Measurements from ENCODE around the gene AP1M1.
A peak's percentile ranks its signal among the peaks of the same experiment; 100 is the strongest.

Gene AP1M1

GRCh38 chr19:16185123-16185767, 12.5 kb upstream of the AP1M1 start, which contains the start of gene FAM32A:
FAM32A (plus strand) TSS chr19:16185410; CDS start chr19:16185443, 33 bp downstream.
- DNase-seq (ENCODE audit: low read depth) = peak; percentile 99

DNA sequence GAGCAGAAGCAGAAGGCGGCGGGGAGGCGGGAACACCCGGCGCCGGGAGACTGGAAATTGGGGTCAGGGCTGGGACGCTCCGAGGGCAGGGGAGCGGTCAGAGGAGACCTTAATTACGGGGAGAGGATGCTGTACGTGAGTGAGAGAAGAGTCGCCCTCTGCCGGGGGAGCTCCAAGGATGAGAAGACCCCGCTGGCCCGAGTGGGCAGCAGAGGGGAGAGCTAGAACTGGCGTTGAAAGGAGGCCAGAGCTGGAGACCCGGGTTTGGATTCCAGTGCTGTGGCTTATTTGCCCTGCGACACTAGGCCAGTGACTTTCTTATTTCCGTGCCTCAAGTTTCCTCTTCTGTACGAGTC, 12.0 kb upstream of the AP1M1 start:
- DNase-seq (ENCODE audit: low read depth) = no peak

DNA sequence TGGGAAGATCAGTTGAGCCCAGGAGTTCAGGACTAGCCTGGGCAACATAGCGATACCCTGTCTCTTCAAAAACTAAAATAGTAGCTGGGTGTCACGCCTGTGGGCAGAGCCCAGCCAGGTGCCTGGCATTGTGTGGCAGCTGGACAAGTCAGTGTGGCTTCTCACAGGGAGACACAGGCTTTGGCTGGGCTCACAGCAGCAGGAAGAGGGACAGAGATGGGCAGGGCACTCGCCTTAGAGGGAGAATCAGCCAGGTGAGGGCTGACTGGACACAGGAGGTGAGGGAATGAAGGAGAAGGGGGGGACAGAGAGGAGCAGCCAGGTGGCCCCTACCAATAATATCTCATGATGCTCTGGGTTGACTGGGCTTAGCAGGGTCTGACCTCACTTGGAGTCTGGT, 9.2 kb upstream of the AP1M1 start:
- no peak for DNase-seq (ENCODE audit: low read depth)

DNA sequence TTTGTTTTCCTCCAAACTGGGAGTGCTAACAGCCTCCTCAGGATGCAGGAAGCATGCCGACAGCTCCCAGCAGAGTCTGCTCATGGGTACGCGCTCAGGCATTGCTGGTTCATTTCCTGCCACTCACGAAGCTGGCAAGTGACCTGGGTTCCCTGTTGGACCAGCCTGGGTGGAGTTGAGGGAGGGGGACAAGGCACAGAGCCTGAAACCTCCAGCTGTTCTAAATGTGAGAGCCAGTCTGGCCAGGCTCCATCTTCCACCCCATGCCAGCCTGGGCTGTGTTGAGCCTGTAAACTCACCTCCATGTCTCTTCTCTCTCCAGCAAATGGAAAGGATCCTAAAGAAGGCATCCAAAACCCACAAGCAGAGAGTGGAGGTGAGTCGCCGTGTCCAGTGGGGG, 7.5 kb upstream of the AP1M1 start:
- no peak for DNase-seq (ENCODE audit: low read depth)

DNA sequence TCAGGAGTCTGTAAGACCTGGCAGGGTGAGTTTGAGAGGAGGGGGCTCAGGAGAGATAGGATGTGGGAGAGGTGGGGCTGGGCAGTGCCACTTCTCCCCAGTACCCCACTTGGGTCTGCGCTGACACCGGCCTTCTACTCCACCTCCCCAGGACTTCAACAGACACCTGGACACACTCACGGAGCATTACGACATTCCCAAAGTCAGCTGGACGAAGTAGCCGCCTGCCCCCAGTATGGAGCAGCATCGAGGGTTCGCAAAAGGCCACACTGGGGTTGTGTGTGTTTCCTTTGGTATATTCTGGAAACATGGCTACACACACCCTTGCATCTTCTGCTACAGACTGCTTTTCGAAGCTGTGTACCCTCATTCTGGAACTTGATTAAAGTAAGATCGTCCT, 7.0 kb upstream of the AP1M1 start:
- DNase-seq (ENCODE audit: low read depth) = no peak

- DNase-seq (ENCODE audit: low read depth) = no peak
These were observed 6.3 kb upstream of the AP1M1 start for GRCh38 chr19:16191216-16191908.

GRCh38 chr19:16193466-16193865, 4.2 kb upstream of the AP1M1 start:
- no peak for DNase-seq (ENCODE audit: low read depth)

DNA sequence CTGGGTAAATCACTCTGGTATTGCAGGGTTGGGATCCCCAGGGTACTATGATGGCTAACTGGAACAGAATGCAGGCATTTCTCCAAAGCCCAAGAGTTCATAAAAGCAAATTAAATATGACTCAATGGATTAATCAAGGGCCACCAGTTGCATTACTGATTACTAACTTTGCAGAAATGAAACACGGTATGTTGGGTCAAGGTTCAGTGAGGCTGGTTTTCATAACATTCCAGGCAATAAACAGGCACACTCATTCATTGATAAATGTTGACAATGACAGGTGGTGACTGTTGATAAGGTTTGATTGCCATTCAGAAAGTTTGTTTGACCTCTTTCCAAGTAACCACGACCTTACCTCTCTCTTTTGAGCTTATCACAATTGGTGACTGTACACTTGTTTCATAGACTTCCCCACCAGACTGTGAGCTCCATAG, 506 bp upstream of the AP1M1 start:
- DNase-seq (ENCODE audit: low read depth) = peak; percentile 84

DNA sequence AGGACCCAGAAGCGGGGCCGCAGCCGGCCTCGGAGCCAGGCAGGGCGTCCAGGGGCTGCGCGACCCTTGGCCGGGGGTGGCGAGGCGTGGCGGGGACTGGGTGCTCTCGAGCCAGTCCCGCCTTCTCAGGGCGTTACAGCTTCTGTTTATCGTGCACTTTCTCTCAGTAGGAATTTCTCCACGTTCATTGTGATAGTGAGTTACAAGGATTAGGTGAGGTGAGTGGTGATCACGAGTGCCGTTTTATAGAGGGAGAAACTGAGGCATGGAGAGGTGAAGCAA, 600 bp downstream of the AP1M1 start:
- no peak for DNase-seq (ENCODE audit: low read depth)

- no peak for DNase-seq (ENCODE audit: low read depth)
These were observed 1.7 kb downstream of the AP1M1 start for GRCh38 chr19:16199275-16199932.

- DNase-seq (ENCODE audit: low read depth) = no peak
These were observed 2.6 kb downstream of the AP1M1 start for GRCh38 chr19:16200038-16201010.

GRCh38 chr19:16201011-16201391, 3.3 kb downstream of the AP1M1 start:
- DNase-seq (ENCODE audit: low read depth) = no peak

DNA sequence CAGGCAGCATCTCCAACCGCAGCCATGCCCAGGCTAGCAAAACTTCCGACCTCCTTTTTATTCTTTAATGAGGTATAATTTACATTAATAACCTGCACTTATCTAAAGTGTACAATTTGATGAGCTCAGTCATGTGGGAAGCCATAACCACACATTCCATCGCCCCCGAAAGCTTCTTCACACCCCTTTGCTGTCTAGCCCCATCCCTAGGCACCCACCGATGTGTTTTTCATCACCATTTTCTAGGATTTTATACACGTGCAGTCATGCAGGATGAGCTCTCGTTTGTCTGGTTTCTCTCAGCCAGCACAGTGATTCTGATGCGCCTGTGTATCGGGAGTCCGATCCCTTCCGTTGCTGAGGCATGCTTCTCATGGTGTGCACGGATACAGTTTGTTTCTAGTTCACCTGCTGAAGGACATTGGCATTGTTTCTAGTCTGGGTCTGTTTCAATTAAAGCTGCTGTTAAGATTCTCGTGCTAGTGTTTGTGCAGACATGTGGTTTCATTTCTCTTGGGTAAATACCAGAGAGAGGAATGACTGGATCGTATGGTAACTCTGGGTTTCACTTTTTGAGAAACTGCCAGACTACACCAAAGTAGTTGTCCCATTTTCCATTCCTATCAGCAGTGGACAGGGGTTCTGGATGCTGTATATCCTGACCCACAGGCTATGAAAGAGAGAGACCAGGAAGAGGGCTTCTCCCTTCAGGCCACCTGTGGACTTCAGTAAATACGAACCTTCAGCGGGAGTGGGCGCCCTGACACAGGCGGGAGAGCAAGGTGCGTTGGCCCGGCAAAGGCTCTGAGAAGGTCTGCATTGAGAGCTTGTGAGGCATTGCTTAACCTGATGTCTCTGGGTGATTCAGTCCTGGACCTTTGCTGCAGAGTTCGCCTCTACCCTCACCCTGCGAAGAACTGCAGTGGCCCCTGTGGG, 4.9 kb downstream of the AP1M1 start:
- DNase-seq (ENCODE audit: low read depth) = no peak

DNA sequence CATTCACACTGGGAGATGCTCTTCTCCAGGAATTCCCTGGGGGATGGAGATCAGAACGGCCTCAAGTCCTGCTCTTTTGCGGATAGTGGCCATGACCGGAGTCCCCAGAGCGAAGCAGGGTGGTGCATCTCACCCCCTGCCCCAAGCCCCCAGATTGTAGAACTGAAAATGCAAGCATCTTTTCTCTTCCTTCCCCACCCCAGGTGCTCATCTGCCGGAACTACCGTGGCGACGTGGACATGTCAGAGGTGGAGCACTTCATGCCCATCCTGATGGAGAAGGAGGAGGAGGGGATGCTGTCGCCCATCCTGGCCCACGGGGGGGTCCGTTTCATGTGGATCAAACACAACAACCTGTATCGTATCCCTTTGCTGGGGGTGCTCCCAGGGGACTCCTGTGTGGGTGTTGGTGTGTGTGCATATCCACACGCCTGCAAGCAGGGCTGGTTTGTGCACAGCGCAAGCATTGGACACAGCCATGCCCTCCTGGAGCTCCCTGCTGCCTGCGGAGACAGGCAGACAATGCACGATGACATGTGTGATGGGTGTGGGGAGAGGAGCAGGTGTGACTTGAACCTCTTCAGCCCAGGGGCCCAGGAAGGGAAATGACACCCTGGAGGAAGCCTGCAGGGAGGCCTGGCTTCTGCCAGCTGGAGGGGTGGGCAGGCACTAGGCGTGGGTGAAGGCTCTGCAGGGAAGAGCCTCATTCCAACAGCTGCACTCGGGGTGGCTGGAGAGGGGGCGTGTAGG, 5.7 kb downstream of the AP1M1 start:
- DNase-seq (ENCODE audit: low read depth) = no peak

DNA sequence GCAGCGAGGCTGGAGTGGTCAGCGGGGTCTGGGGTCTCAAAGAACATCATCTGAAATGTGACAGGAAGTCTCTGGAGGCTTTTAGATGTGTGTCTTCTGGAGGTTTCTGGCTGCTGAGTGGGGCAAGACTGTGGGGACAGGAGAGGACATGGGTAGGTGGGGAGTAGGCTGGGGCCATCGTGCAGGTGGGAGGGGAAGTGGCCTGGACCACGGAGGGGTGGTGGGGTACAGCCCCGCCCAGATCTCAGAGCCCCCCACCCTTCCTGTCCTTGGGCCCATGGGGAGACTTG, 6.2 kb downstream of the AP1M1 start:
- no peak for DNase-seq (ENCODE audit: low read depth)

GRCh38 chr19:16205205-16206045, 7.7 kb downstream of the AP1M1 start:
- no peak for DNase-seq (ENCODE audit: low read depth)

DNA sequence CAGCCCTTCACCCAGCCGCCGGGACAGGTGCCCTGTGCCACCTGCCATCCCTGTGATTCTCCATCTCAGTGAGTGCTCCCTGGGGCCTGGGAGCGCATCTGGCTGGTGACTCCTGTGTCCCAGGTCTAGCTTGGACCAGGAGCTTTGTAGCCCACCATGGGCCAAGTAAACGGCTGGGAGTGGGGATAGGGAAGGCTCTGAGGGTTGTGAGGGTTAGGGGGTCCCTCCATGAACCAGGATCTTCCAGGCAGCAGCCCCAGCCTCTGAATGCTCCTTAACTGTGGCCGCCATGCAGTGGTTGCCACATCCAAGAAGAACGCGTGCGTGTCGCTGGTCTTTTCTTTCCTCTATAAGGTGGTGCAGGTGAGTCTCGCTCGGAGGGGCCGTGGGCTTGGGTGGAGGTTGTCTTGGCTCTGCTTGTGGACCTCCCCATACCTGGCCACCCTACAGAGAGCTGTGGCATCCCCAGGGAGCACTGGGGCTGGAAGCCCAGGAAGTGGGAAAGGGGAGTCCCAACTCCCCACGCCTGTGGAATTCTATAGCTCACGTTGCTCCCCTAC, 8.4 kb downstream of the AP1M1 start:
- no peak for DNase-seq (ENCODE audit: low read depth)

- no peak for DNase-seq (ENCODE audit: low read depth)
These were observed 8.9 kb downstream of the AP1M1 start for GRCh38 chr19:16206637-16207036.

DNA sequence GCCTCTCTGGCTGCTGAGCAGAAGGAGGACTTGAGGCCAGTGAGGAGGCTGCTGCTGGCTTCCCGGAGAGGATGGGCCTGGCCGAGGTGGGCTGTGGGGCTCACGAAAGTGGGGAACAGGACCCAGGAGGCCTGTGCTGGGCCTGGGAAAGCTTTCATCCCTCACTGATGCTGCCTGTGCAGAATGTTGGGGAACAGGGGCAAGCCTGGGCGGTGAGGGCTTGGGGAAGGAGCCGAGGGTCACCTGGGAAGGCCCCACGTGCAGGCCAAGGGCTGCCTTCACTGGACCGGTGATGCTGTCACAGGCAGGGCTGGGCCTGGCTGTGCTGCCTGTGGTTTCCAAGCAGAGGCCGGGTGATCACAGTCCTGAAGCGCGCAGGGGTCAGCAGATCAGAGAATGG, 9.4 kb downstream of the AP1M1 start:
- no peak for DNase-seq (ENCODE audit: low read depth)
